ENCODE measurements around the gene PYCR2. TPM values are rescaled to one million over a fixed set of nuclear protein-coding genes. Genes with fewer than 3 reads are reported as not detected.

PYCR2 gene
- total RNA-seq, 4 donors from 2014 or later = 28.8 to 53.8 (median 43.3) TPM

DNA sequence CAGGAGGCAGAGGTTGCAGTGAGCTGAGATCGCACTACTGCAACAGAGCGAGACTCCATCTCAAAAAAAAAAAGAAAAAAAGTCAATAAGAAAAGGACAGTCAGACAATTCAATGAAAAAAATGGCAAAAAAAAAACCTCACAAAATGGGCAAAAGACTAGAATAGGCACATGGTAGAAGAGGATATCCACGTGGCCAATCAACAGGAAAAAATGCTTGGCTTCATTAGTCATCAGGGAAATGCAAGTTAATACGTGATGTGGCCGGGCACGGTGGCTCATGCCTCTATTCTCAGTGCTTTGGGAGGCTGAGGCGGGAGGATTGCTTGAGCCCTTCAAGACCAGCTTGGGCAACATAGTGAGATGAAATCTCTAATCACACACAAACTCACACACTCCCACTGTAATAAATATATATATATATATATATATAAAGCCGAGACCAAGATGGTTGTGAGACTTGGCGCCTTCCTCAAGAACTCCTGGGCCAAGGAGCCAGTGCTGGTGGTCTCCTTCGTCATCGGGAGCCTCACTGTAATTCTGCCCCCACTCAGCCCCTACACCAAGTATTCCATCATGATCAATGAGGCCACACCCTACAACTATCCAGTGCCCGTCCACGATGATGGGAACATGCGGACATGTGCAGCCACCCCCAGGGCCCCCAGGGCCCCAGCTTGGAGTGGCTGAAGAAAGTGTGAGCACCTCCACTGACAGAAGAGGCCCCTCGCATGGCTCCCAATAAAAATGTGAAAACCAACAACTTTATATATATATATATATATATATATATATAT lies 39.9 kb upstream of the PYCR2 start:
- 83% methylated on average over 14 of the region's 15 CpGs for WGBS
- TF ChIP-seq POLR2A (IDR thresholded peaks at IDR 0.05) (no peak), EP300 (IDR thresholded peaks at IDR 0.05) (no peak), POLR2AphosphoS5 (IDR thresholded peaks at IDR 0.05) (no peak)
- TF ChIP-seq, protein P1, sequence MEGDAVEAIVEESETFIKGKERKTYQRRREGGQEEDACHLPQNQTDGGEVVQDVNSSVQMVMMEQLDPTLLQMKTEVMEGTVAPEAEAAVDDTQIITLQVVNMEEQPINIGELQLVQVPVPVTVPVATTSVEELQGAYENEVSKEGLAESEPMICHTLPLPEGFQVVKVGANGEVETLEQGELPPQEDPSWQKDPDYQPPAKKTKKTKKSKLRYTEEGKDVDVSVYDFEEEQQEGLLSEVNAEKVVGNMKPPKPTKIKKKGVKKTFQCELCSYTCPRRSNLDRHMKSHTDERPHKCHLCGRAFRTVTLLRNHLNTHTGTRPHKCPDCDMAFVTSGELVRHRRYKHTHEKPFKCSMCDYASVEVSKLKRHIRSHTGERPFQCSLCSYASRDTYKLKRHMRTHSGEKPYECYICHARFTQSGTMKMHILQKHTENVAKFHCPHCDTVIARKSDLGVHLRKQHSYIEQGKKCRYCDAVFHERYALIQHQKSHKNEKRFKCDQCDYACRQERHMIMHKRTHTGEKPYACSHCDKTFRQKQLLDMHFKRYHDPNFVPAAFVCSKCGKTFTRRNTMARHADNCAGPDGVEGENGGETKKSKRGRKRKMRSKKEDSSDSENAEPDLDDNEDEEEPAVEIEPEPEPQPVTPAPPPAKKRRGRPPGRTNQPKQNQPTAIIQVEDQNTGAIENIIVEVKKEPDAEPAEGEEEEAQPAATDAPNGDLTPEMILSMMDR (IDR thresholded peaks at IDR 0.05) = no peak
- H3K27me3 ChIP-seq = peaks cover 9% of the 10 kb centered on the region

DNA sequence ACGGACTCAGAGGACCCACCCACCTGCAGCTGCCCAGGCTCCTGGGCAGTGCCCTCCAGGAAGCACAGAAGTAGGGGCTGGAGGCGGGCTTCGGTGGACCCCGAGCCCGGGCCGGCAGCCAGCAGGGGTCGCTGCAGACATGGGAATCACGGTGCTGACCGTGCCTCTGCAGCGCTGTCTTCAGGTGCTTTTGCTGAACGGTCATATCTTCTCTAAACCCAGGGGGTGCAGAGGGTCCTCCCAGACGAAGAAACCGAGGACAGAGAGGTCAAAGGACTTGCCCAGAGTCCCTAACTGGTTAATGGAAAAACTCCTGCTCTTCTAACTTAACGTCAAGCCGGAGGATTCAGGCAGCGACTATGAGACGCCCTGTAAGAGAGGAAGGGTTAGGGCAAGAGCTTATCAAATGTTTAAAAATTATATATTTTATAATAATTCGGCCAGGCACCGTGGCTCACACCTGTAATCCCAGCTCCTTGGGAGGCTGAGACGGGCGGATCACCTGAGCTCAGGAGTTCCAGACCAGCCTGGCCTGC lies 38.5 kb upstream of the PYCR2 start:
- H3K4me3 ChIP-seq = no peak overlapping the region
- TF ChIP-seq, protein P1 (IDR thresholded peaks at IDR 0.05) = peak in 1 of 2 donors; percentile 21
- TF ChIP-seq EP300 (IDR thresholded peaks at IDR 0.05) = no peak
- peaks cover 9% of the 10 kb centered on the region for H3K27me3 ChIP-seq
- WGBS = 28% methylated on average over 21 of the region's 21 CpGs
- no peak overlapping the region for H3K27ac ChIP-seq
- peaks cover 4% of the 10 kb centered on the region for H3K4me1 ChIP-seq
- no peaks in the 10 kb centered on the region for H3K36me3 ChIP-seq
- peak in 1 of 2 donors; percentile 76 for DNase-seq (ENCODE audit: low spot score in 2 of 2)
- no peaks in the 10 kb centered on the region for H3K9me3 ChIP-seq

More for the DNA sequence above, 39.9 kb upstream of the PYCR2 start:
- no peak overlapping the region for H3K4me3 ChIP-seq
- no peaks in the 10 kb centered on the region for H3K36me3 ChIP-seq
- H3K27ac ChIP-seq = no peak overlapping the region
- peak in 1 of 2 donors; percentile 58 for DNase-seq (ENCODE audit: low spot score in 2 of 2)
- no peaks in the 10 kb centered on the region for H3K9me3 ChIP-seq
- peaks cover 4% of the 10 kb centered on the region for H3K4me1 ChIP-seq

DNA sequence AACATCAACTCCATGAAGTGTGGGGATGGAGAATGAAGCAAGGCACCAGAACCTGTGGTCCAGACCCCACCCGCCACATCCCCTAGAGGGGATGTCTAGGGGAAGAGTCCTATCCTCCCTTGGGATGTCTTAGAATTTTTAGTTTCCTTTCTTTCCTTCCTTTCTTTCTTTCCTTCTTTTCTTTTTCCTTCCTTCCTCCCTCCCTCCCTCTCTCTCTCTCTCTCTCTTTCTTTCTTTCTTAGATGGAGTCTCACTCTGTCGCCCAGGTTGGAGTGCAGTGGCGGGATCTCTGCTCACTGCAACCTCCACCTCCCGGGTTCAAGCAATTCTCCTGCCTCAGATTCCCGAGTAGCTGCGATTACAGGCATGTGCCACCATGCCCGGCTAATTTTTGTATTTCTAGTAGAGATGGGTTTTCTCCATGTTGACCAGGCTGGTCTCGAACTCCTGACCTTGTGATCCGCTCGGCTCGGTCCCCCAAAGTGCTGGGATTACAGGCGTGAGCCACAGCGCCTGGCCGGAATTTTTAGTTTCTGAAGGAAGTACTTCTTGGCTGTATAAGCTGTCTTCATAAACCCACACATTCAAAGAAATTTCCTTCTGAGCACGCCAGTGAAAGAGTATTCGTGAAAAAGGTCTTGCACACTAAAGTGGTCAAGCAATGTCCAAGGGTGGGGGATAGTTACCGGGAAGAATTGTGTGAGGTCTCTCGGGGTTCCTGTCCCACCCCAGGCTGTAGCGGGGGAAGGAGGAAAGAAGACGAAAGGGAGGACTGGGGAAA lies 37.8 kb upstream of the PYCR2 start:
- Histone ChIP-seq H3K27me3 (peaks cover 9% of the 10 kb centered on the region), H3K27ac (no peak overlapping the region), H3K36me3 (no peaks in the 10 kb centered on the region), H3K4me1 (peaks cover 4% of the 10 kb centered on the region), H3K4me3 (no peak overlapping the region), H3K9me3 (no peaks in the 10 kb centered on the region)
- 66% methylated on average over 20 of the region's 20 CpGs for WGBS
- peak in 1 of 2 donors; percentile 56 for DNase-seq (ENCODE audit: low spot score in 2 of 2)
- TF ChIP-seq POLR2A (IDR thresholded peaks at IDR 0.05) (no peak), POLR2AphosphoS5 (IDR thresholded peaks at IDR 0.05) (no peak), EP300 (IDR thresholded peaks at IDR 0.05) (no peak)
- TF ChIP-seq, protein P1 (IDR thresholded peaks at IDR 0.05) = no peak

DNA sequence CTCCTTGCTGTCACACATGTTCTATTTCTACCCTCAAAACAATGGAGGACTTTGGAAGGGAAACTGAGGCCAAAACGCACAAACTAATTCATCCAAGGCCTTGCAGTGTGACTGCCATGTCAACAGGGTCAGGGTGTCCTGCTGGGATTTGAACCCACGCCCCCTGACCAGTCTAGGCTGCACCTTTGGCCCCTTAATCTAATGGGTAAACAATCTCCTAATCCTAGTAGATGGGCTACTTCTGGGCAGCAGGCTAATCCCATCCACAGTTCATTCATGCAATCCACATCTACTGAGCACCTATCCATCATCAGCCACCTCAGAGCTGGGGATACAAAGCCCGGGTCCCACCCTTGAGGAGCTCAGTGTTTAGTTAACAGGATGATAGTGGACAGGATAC lies 34.0 kb upstream of the PYCR2 start:
- Histone ChIP-seq H3K27ac (no peak overlapping the region), H3K9me3 (no peaks in the 10 kb centered on the region), H3K4me1 (peaks cover 4% of the 10 kb centered on the region), H3K4me3 (no peak overlapping the region), H3K36me3 (no peaks in the 10 kb centered on the region), H3K27me3 (peaks cover 9% of the 10 kb centered on the region)
- DNase-seq (ENCODE audit: low spot score in 2 of 2) = no peak
- no peak for TF ChIP-seq POLR2AphosphoS5 (IDR thresholded peaks at IDR 0.05)
- TF ChIP-seq, protein P1 (IDR thresholded peaks at IDR 0.05) = no peak
- no peak for TF ChIP-seq POLR2A (IDR thresholded peaks at IDR 0.05)
- TF ChIP-seq EP300 (IDR thresholded peaks at IDR 0.05) = no peak
- 77% methylated on average over 3 of the region's 3 CpGs for WGBS

DNA sequence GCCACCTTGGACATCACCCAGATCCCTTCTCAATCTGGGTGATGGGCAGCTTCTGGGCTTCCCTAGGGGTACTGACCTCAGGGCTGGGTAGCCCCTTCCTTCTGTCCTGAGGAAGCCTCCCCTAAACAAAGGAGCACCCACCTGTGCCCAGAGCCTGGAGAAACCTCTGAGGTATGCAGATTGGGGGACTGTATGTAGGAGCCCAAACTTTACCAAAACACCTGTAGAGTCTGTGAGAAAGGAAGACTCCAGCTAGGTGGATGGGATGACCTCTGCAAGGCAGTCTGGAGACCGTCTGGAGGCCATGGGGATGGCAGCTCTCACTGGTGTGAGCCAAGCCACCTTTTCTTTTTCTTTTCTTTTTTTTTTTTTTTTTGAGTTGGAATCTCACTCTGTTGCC lies 30.7 kb upstream of the PYCR2 start:
- 100% methylated on average over 1 of the region's 1 CpG for WGBS
- Histone ChIP-seq H3K27ac (no peak overlapping the region), H3K4me3 (no peak overlapping the region), H3K4me1 (no peaks in the 10 kb centered on the region), H3K9me3 (no peaks in the 10 kb centered on the region), H3K36me3 (no peaks in the 10 kb centered on the region), H3K27me3 (no peaks in the 10 kb centered on the region)
- TF ChIP-seq POLR2AphosphoS5 (IDR thresholded peaks at IDR 0.05) (no peak), EP300 (IDR thresholded peaks at IDR 0.05) (no peak), POLR2A (IDR thresholded peaks at IDR 0.05) (no peak)
- TF ChIP-seq, protein P1 (IDR thresholded peaks at IDR 0.05) = no peak
- no peak for DNase-seq (ENCODE audit: low spot score in 2 of 2)

All from suprapubic skin (tissue), 4 donors.